HG03095 (cell line): Measurements from ENCODE around the gene OR52E6.

Experiments
- ATAC-seq: cut with Tn5 transposase; IDR thresholded peaks from one replicate; pipeline ENCODE4 v1.9.1; 2021; ENCODE audit warnings: moderate library complexity; ENCODE audit not compliant: unreplicated experiment

OR52E6 gene

GRCh38 chr11:5841797-5842196, at the start of gene OR52E6:
TSS of gene OR52E6 (minus strand) at chr11:5841897. CDS start at chr11:5841897, 0 bp downstream.
- ATAC-seq = no peak

GRCh38 chr11:5891216-5891800, 49.6 kb upstream of the OR52E6 start:
- no peak for ATAC-seq

GRCh38 chr11:5887661-5888060, 46.0 kb upstream of the OR52E6 start:
- no peak for ATAC-seq

- no peak for ATAC-seq
These were observed 45.5 kb upstream of the OR52E6 start for GRCh38 chr11:5887172-5887571.

- no peak for ATAC-seq
These were observed 40.1 kb upstream of the OR52E6 start for GRCh38 chr11:5881756-5882155.

- ATAC-seq = no peak
These were observed 38.6 kb upstream of the OR52E6 start, which contains the start of gene OR52E4 for GRCh38 chr11:5880329-5880728. TSS of gene OR52E4 (plus strand) at chr11:5880629. CDS start at chr11:5884293, 3,664 bp downstream.

- ATAC-seq = no peak
These were observed 36.9 kb upstream of the OR52E6 start for GRCh38 chr11:5878564-5878963.

GRCh38 chr11:5865826-5866225, 24.1 kb upstream of the OR52E6 start:
- no peak for ATAC-seq

GRCh38 chr11:5857590-5857989, 15.9 kb upstream of the OR52E6 start, which contains the start of gene OR52E8:
TSS of gene OR52E8 (minus strand) at chr11:5857690. CDS start at chr11:5857690, 0 bp downstream.
- no peak for ATAC-seq

GRCh38 chr11:5851002-5851401, 9.3 kb upstream of the OR52E6 start:
- ATAC-seq = no peak

- no peak for ATAC-seq
These were observed 6.0 kb upstream of the OR52E6 start for GRCh38 chr11:5847711-5848110.

- ATAC-seq = no peak
These were observed 5.0 kb upstream of the OR52E6 start for GRCh38 chr11:5846701-5847100.

GRCh38 chr11:5837695-5838094, 4.0 kb downstream of the OR52E6 start:
- ATAC-seq = no peak

- ATAC-seq = no peak
These were observed 8.3 kb downstream of the OR52E6 start for GRCh38 chr11:5833446-5833845.

GRCh38 chr11:5831196-5831829, 10.4 kb downstream of the OR52E6 start:
- no peak for ATAC-seq

GRCh38 chr11:5818245-5818886, 23.3 kb downstream of the OR52E6 start:
- no peak for ATAC-seq

GRCh38 chr11:5815534-5815933, 26.2 kb downstream of the OR52E6 start:
- no peak for ATAC-seq

GRCh38 chr11:5809905-5810795, 31.5 kb downstream of the OR52E6 start:
- no peak for ATAC-seq

- peak; percentile 28 for ATAC-seq
These were observed 32.6 kb downstream of the OR52E6 start for GRCh38 chr11:5809122-5809519.

- ATAC-seq = peak; percentile 91
These were observed 33.1 kb downstream of the OR52E6 start, which contains the start of gene OR52N2 for GRCh38 chr11:5808500-5809121. TSS of gene OR52N2 (plus strand) at chr11:5808924. CDS start at chr11:5820336, 11,412 bp downstream.

- ATAC-seq = no peak
These were observed 34.1 kb downstream of the OR52E6 start for GRCh38 chr11:5807580-5807979.
